Left ventricle myocardium superior (tissue), 1 donor: ENCODE results near the gene MYNN. TPM values are rescaled to one million over a fixed set of nuclear protein-coding genes. Genes with fewer than 3 reads are reported as not detected.

Experiments used
- ATAC-seq: fragments of 200-7000 bp; cut with Tn5 transposase; one replicate; pipeline ENCODE4 v1.9.1; 2020; ENCODE audit warnings: mild to moderate bottlenecking, moderate library complexity
- DNase-seq: peaks from one replicate; pipeline ENCODE4 v3.0.0-alpha.2; 2020
- intact Hi-C: fragments of 100-400 bp; cut with micrococcal nuclease; formaldehyde crosslinking; loops from one replicate; pipeline ENCODE4 v1.11.0; 2022
- total RNA-seq: library from RNA; stranded (reverse); fragmentation: NEBNext Ultra II Directional; extraction: Animal tissue kit (Norgen Biotek cat#: 25700); gene quantifications from one replicate; pipeline ENCODE4 v1.2.1, GENCODE V29; 2021
- donor health status: DM: no; HTN: yes; CAD: no; lungs with severe emphysema.

The MYNN gene
- total RNA-seq, 1 donor from 2014 or later = 13.2 TPM

- ATAC-seq = peak; percentile 79
- intact Hi-C loops = no loop called here
- DNase-seq = peak; percentile 78
Measured at GRCh38 chr3:169772305-169772896, 795 bp upstream of the MYNN start.

DNA sequence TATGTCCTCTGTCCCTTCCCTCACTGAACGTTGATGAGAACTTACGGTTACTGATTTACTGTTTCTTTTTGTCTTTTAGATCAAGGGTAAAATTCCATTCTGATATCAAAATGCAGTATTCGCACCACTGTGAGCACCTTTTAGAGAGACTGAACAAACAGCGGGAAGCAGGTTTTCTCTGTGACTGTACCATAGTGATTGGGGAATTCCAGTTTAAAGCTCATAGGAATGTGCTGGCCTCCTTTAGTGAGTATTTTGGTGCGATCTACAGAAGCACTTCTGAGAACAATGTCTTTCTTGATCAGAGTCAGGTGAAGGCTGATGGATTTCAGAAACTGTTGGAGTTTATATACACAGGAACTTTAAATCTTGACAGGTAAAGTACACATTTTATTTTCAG is 990 bp downstream of the MYNN start:
- DNase-seq (no peak), ATAC-seq (no peak)
- intact Hi-C loops = no loop called here

DNA sequence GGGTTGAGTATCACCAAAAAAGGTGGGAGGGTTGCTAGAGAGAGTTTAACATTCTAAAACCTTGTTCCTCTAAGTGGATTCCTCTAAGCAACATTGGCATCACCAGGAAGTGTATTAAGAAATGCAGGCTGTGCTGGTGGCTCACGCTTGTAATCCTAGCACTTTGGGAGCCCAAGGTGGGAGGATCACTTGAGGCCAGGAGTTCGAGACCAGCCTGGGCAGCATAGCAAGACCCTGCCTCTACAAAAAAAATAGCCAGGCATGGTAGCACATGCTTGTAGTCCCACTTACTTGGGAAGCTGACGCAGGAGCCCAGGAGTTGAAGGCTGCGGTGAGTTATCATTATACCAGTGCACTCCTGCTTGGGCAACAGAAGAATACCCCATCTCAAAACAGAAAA is 4.6 kb downstream of the MYNN start:
- ATAC-seq (no peak), DNase-seq (no peak)
- intact Hi-C loops = no loop called here

GRCh38 chr3:169780742-169781141 is 7.5 kb downstream of the MYNN start:
- intact Hi-C loops = no loop called here
- DNase-seq = no peak
- no peak for ATAC-seq

- intact Hi-C loops = no loop called here
- no peak for DNase-seq
Measured at GRCh38 chr3:169781209-169781855, 8.1 kb downstream of the MYNN start.

DNA sequence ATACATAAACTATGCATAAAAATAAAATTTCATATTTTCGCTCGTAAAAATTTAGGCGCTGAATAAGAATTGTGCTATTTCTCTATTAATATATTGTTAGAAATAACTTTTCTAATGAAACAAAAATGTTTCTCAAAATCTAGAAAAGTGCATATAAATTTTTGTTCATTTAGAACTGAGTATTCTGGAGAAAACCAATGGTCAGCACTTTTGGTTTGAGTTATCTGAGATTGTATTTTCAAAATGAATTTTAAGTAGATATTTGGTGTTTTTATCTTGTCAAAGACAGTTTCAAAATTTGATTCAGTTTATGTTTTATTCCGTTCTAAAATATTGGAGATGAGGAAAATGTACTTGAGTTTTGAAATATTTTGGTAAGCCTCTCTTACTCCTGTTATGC is 13.9 kb downstream of the MYNN start:
- intact Hi-C loops = no loop called here
- ATAC-seq (no peak), DNase-seq (no peak)

More at GRCh38 chr3:169781209-169781855, 8.1 kb downstream of the MYNN start:
- ATAC-seq = peak; percentile 51

DNA sequence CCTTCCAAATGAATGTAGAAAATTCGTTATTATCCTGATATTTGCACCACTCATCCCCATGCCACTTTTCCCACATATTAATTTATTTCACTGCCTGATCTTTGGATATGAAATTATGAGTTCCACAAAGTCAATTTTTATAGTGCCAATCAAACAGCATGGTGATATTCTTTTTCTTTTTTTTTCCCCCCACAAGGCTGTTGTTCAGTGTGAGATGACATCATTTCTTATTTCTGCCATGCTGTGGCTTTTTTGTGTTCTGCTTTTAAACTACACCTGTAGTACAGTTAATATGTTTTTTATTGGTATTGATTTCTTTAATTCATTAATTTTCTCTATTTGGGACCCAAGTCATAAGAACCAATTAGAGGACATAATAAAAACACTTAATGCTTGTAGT is 14.6 kb downstream of the MYNN start:
- intact Hi-C loops = no loop called here
- DNase-seq (no peak), ATAC-seq (no peak)

DNA sequence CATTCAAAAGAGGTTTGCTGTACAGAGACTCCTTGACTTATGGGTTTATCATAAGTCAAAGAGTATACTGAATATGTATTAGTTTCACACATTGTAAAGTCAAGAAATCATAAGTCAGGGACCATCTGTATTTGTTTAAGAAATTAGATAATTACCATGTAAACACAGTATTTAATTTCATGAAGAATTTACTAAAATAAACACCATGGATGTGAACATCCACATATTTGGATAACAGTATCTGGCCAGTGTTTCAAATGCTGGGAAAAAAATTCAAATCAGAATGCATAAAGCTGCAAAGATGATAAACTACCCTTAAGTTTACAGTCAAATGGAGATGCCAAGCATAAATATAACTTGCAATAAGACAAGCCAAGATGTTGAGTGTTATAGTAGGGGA is 17.0 kb downstream of the MYNN start:
- ATAC-seq = no peak

DNA sequence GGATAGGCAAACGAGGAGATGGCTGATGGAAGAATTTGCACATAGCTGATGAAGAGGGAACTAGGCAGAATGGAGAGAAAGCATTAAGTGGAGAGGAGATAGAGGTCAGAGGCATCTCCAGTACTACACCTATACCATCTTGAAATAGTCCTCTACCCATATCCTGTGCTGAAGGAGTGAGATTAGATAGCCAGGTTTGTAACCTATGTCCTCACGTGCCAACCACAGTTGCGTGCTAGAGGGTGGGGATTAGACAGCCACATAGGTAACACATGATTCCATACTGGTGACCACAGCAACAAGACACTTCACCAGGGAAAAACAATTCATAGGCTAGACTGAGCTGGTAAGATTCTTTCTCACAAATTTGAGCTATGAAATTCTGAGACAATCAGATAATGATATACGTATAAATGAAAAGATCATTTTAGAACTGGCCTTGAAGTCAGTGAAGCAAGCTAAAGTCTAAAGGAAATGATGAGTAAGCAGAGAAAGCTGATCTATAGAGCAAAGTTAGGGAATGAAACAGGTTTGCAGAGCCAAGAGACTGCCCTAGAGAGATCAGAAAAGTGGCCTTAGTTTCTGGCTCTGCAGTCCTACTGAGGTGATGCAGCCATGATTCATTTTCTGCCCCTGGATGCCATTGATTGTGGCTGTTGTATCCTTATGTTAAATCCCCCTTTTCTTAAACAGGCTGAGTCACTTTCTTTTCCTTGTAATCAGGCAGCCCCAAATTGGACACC is 17.7 kb downstream of the MYNN start:
- intact Hi-C loops = no loop called here
- ATAC-seq (no peak), DNase-seq (no peak)

More for the DNA sequence above, 17.0 kb downstream of the MYNN start:
- DNase-seq = no peak
- intact Hi-C loops = no loop called here

GRCh38 chr3:169792359-169792758 is 19.2 kb downstream of the MYNN start:
- no peak for DNase-seq
- intact Hi-C loops = no loop called here
- ATAC-seq = peak; percentile 52

GRCh38 chr3:169804681-169805080 is 31.5 kb downstream of the MYNN start:
- intact Hi-C loops = no loop called here
- DNase-seq (no peak), ATAC-seq (no peak)

DNA sequence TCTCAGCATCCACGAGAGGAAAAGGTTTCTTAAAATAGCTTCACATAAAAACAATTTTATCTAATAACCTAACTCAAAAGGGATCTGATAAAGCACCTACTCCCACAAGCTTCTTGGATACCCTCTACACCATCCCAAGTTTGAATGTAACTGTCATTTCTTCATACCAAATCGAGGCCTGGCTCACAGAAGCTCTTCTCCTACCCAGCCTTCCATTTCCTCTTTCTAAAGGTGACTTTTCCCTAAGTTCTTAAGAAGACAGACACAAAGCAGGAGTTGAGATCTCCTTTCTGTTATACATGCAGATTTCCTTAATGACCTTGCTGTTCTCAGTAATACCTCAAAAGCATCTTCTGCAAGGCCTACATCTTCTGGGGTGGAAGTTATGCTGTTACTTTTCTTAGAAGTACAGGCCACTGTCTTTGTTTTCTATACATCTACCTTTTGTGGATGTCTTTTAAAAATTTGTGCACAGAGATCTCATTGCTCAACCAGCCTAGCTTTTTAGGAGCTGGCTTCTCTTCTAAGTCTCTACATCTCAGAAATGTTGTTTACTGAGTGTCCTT is 36.1 kb downstream of the MYNN start:
- intact Hi-C loops = no loop called here
- ATAC-seq (no peak), DNase-seq (no peak)

DNA sequence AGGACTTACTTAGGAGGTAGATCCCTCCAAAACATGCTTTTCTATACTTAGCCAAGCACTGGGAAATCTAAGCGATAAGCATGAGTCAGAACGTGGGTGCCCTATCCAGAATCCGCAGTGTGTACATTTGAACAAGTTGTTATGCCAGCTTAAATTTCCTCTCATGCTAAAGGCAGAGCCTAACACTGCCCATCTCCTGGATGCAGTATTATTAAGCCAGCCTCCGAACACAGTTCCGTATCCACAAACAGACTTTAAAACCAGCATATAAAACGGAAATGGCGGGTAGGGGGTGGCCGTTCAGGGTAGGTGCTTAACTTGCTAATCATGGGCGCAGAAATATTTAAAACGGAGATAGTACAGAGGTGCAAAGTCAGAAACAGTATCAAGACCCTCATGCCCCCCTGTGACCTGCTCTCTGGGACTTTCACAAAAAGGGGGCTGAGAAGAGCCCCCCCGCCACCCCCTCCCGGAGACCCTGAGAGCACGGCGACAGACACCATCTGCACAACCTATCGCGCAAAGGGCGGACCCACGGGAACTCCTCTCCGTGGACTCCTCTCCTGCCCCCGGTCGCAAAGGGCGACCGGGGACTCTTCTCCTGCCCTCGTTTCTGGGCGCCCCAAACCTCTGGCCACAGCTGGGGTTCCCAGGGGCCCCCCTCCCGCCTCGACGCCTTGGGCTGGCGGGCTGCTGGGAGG is 38.6 kb downstream of the MYNN start:
- intact Hi-C loops = no loop called here
- peak; percentile 69 for ATAC-seq
- no peak for DNase-seq

GRCh38 chr3:169812332-169813235 is 39.4 kb downstream of the MYNN start, which contains the start of the genes LRRC34 and LRRIQ4:
Gene LRRC34, minus strand, starts transcription at chr3:169812904. Its CDS starts 356 bp downstream, at chr3:169812548.
Gene LRRIQ4, plus strand, starts transcription at chr3:169812870. Its CDS starts 9,052 bp downstream, at chr3:169821922.
- ATAC-seq (peak; percentile 96), DNase-seq (peak; percentile 89)
- intact Hi-C loops = no loop called here

GRCh38 chr3:169813278-169813677 is 40.1 kb downstream of the MYNN start:
- ATAC-seq (no peak), DNase-seq (no peak)
- intact Hi-C loops = no loop called here

DNA sequence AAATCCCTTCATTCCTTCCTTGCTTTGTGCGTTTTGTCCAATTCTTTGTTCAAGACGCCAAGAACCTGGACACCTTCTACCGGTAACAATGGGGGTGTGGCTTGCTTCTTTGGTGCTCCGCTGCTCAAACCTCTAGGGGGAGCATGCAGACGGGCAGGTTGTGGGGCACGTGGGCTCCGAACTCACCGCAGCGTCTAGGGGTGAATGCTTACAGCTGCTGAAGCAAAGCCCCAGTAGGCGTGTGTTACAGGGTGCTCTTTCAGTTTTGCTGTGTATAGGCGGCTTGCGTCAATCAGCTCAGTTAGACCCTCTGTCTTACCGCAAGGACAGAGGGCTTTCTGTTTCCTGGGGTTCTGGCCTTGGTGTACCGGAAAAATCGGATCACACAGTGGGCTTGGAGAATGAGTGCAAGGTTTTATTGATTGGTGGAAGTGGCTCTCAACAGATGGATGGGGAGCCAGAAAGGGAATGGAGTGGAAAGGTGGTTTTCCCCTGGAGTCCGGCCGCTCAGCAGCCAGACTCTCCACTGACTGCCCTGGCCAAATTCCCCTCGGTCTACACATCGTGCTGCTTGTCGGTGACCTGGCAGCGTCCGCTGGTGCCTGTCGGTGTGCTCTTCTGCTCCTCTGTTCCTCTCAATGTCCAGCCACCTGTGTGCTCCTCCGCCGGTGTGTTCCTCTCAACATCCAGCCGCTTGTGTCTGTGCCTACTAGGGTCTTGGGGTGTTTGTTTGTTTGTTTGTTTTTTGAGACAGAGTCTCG is 40.7 kb downstream of the MYNN start:
- peak; percentile 38 for DNase-seq
- no peak for ATAC-seq
- intact Hi-C loops = no loop called here

DNA sequence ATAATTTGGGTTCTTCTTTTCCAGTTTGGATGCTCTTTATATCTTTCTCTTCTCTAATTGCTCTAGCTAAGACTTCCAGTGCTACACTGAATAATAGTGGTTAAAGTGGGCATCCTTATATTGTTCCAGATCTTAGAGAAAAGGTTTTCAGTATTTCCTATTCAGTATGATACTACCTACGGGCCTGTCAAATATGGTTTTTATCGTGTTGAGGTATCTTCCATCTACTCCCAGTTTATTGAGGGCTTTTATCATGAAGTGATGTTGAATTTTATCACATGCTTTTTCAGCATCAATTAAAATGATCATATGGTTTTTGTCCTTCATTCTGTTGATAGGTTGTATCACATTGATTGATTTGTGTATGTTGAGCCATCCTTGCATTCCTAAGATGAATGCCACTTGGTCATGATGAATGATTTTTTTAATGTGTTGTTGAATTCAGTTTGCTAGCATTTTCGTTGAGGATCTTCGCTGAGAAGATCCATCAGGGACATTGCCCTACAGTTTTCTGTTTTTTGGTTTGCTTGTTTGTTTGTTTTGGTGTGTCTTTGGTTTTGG is 42.5 kb downstream of the MYNN start:
- no peak for ATAC-seq
- intact Hi-C loops = no loop called here
- DNase-seq = no peak
